ENCODE measurements around the gene BDKRB1. TPM values are rescaled to one million over a fixed set of nuclear protein-coding genes. Genes with fewer than 3 reads are reported as not detected.

BDKRB1 gene
- polyA plus RNA-seq, 2 of the 4 experiments (the other 2 are of a cell fraction): 2.8 to 3.5 TPM

GRCh38 chr14:96231056-96231455, 25.0 kb upstream of the BDKRB1 start:
- ChIA-PET CTCF (interaction anchor here (0.8 to 3.0 kb wide), 2 partner anchors 44 to 130 kb away, joined by 3 to 9 read pairs; no protein-coding TSS in a partner anchor), POLR2A (interaction anchor here (0.7 kb wide), 1 partner anchor 86 kb away, joined by 3 read pairs; no protein-coding TSS in a partner anchor)
- TF ChIP-seq KDM5A (IDR thresholded peaks at IDR 0.05): no peak
- no peak for TF ChIP-seq HES2 (IDR thresholded peaks at IDR 0.05)
- TF ChIP-seq MAZ (IDR thresholded peaks at IDR 0.05; ENCODE audit: borderline replicate concordance, low read depth, low read length): no peak
- TF ChIP-seq MAFK (IDR thresholded peaks at IDR 0.05; ENCODE audit: partially characterized antibody): no peak
- no peak for TF ChIP-seq RFX5 (IDR thresholded peaks at IDR 0.05)
- no peak for TF ChIP-seq ZNF302 (CRISPR knock-in tag; IDR thresholded peaks at IDR 0.05)
- TF ChIP-seq HEYL (CRISPR knock-in tag; IDR thresholded peaks at IDR 0.05): no peak
- TF ChIP-seq JUNB (IDR thresholded peaks at IDR 0.05): no peak
- TF ChIP-seq CBX8 (IDR thresholded peaks at IDR 0.05): no peak
- no peak for TF ChIP-seq KDM1A (IDR thresholded peaks at IDR 0.05; ENCODE audit: low read depth)
- no peak for TF ChIP-seq RAD21 (conservative IDR thresholded peaks at IDR 0.05 in 1 of 2, IDR thresholded peaks at IDR 0.05 in 1 of 2)
- no peak for TF ChIP-seq NR3C1 (IDR thresholded peaks at IDR 0.05)
- TF ChIP-seq RNF2 (IDR thresholded peaks at IDR 0.05; ENCODE audit: borderline replicate concordance, low read depth): no peak
- TF ChIP-seq SREBF2 (IDR thresholded peaks at IDR 0.05): no peak
- TF ChIP-seq RARB (CRISPR knock-in tag; IDR thresholded peaks at IDR 0.05): no peak
- TF ChIP-seq E2F6 (IDR thresholded peaks at IDR 0.05; ENCODE audit: borderline replicate concordance, low read depth): no peak
- 90% methylated on average over 4 of the region's 4 CpGs for WGBS (ENCODE audit: missing lambda C conversion rate)
- Histone ChIP-seq H3K4me1 (no peaks in the 10 kb centered on the region), H3K4me2 (no peak overlapping the region), H3K9me3 (no peaks in the 10 kb centered on the region), H3K27ac (peak overlapping the region in 1 of 2 experiments; percentile 52; a peak in 2 of 6 replicates), H3K4me3 (no peak overlapping the region)
- no peak for FAIRE-seq
- DNase-seq (ENCODE audit: low read depth in 1 of 2, low spot score in 1 of 2): no peak
- no peak for ATAC-seq

GRCh38 chr14:96231526-96232130, 24.4 kb upstream of the BDKRB1 start:
- ATAC-seq (no peak), FAIRE-seq (no peak), DNase-seq (ENCODE audit: low read depth in 1 of 2, low spot score in 1 of 2) (no peak)
- Histone ChIP-seq H3K4me2 (no peak overlapping the region), H3K9me3 (no peaks in the 10 kb centered on the region), H3K4me1 (no peaks in the 10 kb centered on the region), H3K27ac (0 out of 6 replicates have a peak overlapping the region, but pooled peaks of 1 of the 2 experiments have one; percentile 9), H3K4me3 (no peak overlapping the region)
- ChIA-PET POLR2A (no interaction called here), CTCF (interaction anchor here (1.4 to 3.0 kb wide), 2 partner anchors 44 to 131 kb away, joined by 3 to 9 read pairs; no protein-coding TSS in a partner anchor)
- TF ChIP-seq TP53 (CRISPR knock-in tag; IDR thresholded peaks at IDR 0.05) (no peak), POLR2AphosphoS2 (conservative IDR thresholded peaks at IDR 0.05; ENCODE audit: low read length) (no peak), CHD4 (IDR thresholded peaks at IDR 0.05; ENCODE audit: borderline replicate concordance) (no peak), CBX2 (IDR thresholded peaks at IDR 0.05; ENCODE audit: borderline replicate concordance, low read depth) (no peak), NR3C1 (IDR thresholded peaks at IDR 0.05) (no peak), PBX3 (IDR thresholded peaks at IDR 0.05) (no peak), MAX (IDR thresholded peaks at IDR 0.05) (no peak), ZC3H11A (IDR thresholded peaks at IDR 0.05) (no peak), EHF (CRISPR knock-in tag; IDR thresholded peaks at IDR 0.05) (no peak)
- WGBS (ENCODE audit: missing lambda C conversion rate): 83% methylated on average over 11 of the region's 12 CpGs
